ENCODE results near the gene PIP5KL1.

The PIP5KL1 gene

DNA sequence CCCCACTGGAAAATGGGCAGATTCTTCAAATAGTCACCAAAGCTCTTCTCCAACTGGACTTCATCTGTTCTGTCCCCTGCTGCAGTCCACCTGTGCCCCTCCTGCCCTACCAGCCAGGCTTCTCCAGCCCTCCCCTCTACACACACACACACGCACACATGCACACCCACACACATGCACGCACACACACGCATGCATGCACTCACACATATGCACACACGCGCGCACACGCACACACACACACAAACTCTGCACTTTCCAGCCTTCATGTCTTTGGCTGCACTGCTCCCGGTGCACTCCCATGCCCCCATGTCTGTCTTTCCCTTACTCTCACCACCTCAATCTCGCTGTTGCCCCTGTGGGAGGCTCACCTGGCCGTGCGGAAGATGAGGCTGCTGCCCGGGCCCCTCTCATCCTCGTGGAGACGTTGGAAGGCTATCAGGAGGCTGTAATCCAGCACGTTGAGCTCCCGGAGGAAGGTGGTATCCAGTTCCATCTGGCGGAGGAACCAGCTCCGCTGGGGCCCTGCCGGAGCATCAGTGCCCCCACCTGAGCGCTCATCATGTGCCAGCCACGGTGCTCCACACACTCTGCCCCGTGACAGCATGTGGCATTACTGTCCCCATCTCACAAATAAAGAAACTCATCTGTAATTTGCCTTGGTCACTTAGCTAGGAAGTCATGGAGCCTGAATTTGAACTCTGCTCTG lies 5.7 kb downstream of the PIP5KL1 start:
- TF ChIP-seq, protein P1, sequence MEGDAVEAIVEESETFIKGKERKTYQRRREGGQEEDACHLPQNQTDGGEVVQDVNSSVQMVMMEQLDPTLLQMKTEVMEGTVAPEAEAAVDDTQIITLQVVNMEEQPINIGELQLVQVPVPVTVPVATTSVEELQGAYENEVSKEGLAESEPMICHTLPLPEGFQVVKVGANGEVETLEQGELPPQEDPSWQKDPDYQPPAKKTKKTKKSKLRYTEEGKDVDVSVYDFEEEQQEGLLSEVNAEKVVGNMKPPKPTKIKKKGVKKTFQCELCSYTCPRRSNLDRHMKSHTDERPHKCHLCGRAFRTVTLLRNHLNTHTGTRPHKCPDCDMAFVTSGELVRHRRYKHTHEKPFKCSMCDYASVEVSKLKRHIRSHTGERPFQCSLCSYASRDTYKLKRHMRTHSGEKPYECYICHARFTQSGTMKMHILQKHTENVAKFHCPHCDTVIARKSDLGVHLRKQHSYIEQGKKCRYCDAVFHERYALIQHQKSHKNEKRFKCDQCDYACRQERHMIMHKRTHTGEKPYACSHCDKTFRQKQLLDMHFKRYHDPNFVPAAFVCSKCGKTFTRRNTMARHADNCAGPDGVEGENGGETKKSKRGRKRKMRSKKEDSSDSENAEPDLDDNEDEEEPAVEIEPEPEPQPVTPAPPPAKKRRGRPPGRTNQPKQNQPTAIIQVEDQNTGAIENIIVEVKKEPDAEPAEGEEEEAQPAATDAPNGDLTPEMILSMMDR (IDR thresholded peaks at IDR 0.05; ENCODE audit: borderline replicate concordance, insufficient read depth, low read depth, low read length), result no peak
- no peak overlapping the region for H3K4me3 ChIP-seq (ENCODE audit: low read depth, low read length)

DNA sequence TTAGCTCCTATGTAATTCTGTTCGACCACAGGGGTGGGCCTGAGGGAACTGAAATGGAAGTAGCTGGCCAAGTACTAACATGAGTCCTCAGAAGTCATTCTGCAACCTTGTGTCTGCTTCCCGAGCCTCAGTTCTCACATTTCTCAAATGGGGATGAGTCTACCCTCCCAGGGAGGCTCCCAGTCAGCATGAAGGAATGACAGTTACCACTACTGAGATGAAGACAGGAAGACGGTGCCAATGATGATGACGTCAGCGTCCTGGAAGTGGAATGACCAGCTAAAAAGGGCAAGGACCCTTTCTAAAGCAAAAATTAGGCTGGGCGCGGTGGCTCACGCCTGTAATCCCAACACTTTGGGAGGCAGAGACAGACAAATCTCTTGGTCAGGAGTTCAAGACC lies 6.8 kb downstream of the PIP5KL1 start:
- TF ChIP-seq, protein P1 (IDR thresholded peaks at IDR 0.05; ENCODE audit: borderline replicate concordance, insufficient read depth, low read depth, low read length), result no peak
- H3K4me3 ChIP-seq (ENCODE audit: low read depth, low read length), result no peak overlapping the region

DNA sequence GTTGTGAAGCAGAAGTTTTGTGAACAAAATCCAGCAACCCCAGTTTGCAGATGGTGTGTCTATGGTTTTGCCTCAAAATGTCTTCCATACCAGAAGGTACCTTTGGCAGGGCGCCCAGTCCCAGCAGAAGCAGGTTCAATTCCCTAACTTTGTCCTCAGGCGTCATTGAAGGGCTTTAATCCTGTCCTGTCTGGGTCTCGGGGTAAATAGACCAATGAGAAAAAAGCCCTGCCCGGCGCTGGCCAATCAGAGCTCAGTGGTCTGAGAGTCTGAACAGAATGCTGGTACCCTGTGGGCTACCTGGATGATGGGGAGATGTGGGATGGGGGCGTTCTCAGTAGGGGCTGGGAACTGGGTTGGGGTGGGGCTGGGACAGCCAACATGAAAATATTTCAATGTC lies 7.5 kb downstream of the PIP5KL1 start:
- H3K4me3 ChIP-seq (ENCODE audit: low read depth, low read length), result no peak overlapping the region
- TF ChIP-seq, protein P1 (IDR thresholded peaks at IDR 0.05; ENCODE audit: borderline replicate concordance, insufficient read depth, low read depth, low read length), result no peak

DNA sequence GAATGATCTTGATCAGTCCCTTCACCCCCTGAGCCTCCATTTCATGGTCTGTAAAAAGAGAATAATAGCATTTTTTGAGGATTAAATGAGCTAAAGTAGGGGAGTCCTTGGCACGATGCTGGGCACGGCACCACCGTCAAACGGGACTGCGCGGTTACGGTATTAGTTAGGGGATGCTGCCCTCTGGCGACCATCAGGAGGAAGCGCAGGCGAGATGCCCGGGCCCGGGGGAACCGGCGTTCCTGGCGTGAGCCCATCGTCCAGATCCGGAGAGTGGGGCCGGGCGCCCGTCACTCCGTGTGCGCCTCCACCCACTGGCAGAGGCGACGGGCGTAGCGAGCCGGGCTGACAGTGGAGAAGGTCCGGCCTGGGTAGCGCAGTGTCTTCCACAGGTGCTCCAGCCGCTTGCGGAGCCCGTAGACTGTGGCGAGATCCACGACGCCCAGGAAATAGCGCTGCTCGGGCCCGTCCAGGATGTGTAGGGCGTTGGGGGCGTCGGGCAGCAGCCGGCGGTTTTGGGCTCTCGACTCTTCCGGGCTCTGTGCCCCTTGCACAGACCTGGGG lies 8.9 kb downstream of the PIP5KL1 start:
- TF ChIP-seq, protein P1 (IDR thresholded peaks at IDR 0.05; ENCODE audit: borderline replicate concordance, insufficient read depth, low read depth, low read length), result peak; percentile 95
- no peak overlapping the region for H3K4me3 ChIP-seq (ENCODE audit: low read depth, low read length)

DNA sequence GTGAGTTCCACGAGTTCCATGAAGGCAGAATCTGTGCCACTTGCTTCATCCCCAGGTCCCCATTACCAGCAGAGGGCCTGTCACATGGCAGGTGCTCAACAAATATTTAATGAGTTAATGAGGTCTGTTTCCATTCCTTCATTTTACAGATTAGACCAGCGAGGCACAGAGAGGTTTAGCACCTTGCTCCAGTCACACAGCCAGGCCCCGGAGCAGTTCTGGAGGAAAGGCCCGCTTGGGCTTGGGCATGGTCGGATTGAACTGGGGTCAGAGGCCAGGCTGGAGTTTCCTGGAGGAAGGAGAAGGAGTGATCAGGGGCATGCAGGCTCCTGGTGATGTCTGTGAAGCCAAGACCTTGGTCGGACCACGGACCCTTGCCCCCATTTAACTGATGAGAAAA lies 9.8 kb downstream of the PIP5KL1 start:
- no peak overlapping the region for H3K4me3 ChIP-seq (ENCODE audit: low read depth, low read length)
- TF ChIP-seq, protein P1 (IDR thresholded peaks at IDR 0.05; ENCODE audit: borderline replicate concordance, insufficient read depth, low read depth, low read length), result no peak

DNA sequence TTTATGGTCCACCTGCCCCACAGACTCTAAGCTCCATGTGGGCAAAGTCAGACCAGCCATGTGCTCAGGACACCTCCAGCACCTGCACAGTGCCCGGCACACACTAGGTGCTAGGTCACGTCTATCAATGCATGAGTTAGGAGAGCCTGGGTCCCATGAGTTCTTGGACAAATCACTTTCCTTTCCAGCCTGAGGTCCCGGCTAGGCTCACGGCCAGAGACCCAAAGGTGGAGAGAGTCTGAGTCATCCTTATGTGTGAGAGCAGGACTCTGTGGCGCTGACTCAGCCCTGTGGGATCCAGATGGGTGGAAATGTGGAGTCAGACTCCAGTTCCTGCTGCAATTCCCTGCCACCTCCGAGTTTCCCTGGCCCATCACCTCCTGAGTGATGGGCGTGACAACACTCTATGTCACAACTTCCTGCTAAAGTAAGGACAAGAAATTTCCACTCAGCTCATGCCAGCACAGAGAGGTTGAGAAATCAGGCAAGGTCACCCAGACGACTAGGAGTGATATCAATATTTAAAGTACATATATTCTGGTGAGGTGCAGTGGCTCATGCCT lies 11.2 kb downstream of the PIP5KL1 start:
- H3K4me3 ChIP-seq (ENCODE audit: low read depth, low read length), result no peak overlapping the region
- TF ChIP-seq, protein P1 (IDR thresholded peaks at IDR 0.05; ENCODE audit: borderline replicate concordance, insufficient read depth, low read depth, low read length), result no peak

Data from GM12875 (cell line).